H1 (cell line): Measurements from ENCODE around the gene KRTAP10-7. TPM values are rescaled to one million over a fixed set of nuclear protein-coding genes. Genes with fewer than 3 reads are reported as not detected.

Source experiments
- CTCF ChIA-PET: fragments of 300-600 bp; sonication (Branson Sonifier 250); formaldehyde crosslinking; loops from one replicate; lab custom pipeline; 2021; ENCODE audit not compliant: partially characterized antibody; lab: Charles Lee
- POLR2A ChIA-PET: fragments of 300-600 bp; sonication (Branson Sonifier 250); formaldehyde crosslinking; loops from one replicate; lab custom pipeline; 2021; ENCODE audit warnings: inconsistent platforms; ENCODE audit not compliant: partially characterized antibody; lab: Charles Lee
- DNase-seq, 2 experiments: peaks; one replicate each; pipeline versions ENCODE4 v3.0.0 to v3.0.0-alpha.2; 2010 to 2022; ENCODE audit warnings: low spot score in 2 of 2, low read depth in 1 of 2, mixed read lengths in 1 of 2
- FAIRE-seq: peaks from 2 replicates; lab custom pipeline; 2011; peaks lifted over from hg19 to GRCh38; lab: Jason Lieb, UNC
- H2AFZ ChIP-seq: 2 replicates; pipeline ENCODE4 v1.8.1; 2012; ENCODE audit warnings: low read length, inconsistent platforms
- H2AK5ac ChIP-seq: 2 replicates; pipeline ENCODE4 v1.6.1; 2013; ENCODE audit warnings: low read depth, low read length
- H2BK120ac ChIP-seq: replicated peaks from 2 replicates; pipeline ENCODE3; 2013; ENCODE audit warnings: low read depth, low read length, inconsistent platforms
- H2BK12ac ChIP-seq: 2 replicates; pipeline ENCODE4 v1.6.1; 2013; ENCODE audit warnings: low read depth, low read length
- H2BK15ac ChIP-seq: 2 replicates; pipeline ENCODE4 v1.6.1; 2013; ENCODE audit warnings: low read length
- H2BK20ac ChIP-seq: 2 replicates; pipeline ENCODE4 v1.6.1; 2013; ENCODE audit warnings: low read length
- H2BK5ac ChIP-seq: 2 replicates; pipeline ENCODE4 v1.6.1; 2013; ENCODE audit warnings: low read depth, low read length
- H3K14ac ChIP-seq: 2 replicates; pipeline ENCODE4 v1.6.1; 2013; ENCODE audit warnings: inconsistent platforms; ENCODE audit not compliant: insufficient read length
- H3K18ac ChIP-seq: 2 replicates; pipeline ENCODE4 v1.6.1; 2013; ENCODE audit warnings: low read length; ENCODE audit errors: extremely low read depth
- H3K23ac ChIP-seq: 2 replicates; pipeline ENCODE4 v1.6.1; 2013; ENCODE audit warnings: inconsistent platforms; ENCODE audit not compliant: insufficient read length
- H3K23me2 ChIP-seq: 2 replicates; pipeline ENCODE4 v1.6.1; 2013; ENCODE audit warnings: low read depth, low read length
- H3K27ac ChIP-seq: 2 replicates; pipeline ENCODE4 v1.6.1; 2011; ENCODE audit warnings: low read depth, low read length, inconsistent platforms
- H3K27me3 ChIP-seq, 4 experiments: replicated peaks in 1 of 4; 1 replicate in 1 of 4; 2 replicates in 3 of 4; pipeline versions ENCODE4 v1.6.1 to v1.8.1; 2011 to 2013; ENCODE audit warnings: low read length in 3 of 4, mild to moderate bottlenecking in 3 of 4, inconsistent platforms in 2 of 4, mixed read lengths in 2 of 4, moderate library complexity in 1 of 4; ENCODE audit not compliant: control insufficient read depth in 3 of 4, insufficient read depth in 3 of 4; ENCODE audit errors: extremely low read depth in 1 of 4
- H3K36me3 ChIP-seq, 4 experiments: 2 replicates each; pipeline versions ENCODE4 v1.6.1 to v1.8.1; 2011 to 2013; ENCODE audit warnings: mild to moderate bottlenecking in 4 of 4, low read length in 3 of 4, moderate library complexity in 2 of 4, control low read depth in 1 of 4, inconsistent platforms in 1 of 4; ENCODE audit not compliant: insufficient read depth in 4 of 4, control insufficient read depth in 2 of 4
- H3K4ac ChIP-seq: replicated peaks from 2 replicates; pipeline ENCODE3; 2013; ENCODE audit warnings: low read length, low read depth, mixed read lengths, inconsistent platforms; ENCODE audit not compliant: insufficient read length
- H3K4me1 ChIP-seq, 4 experiments: replicated peaks in 1 of 4; 1 replicate in 1 of 4; 2 replicates in 3 of 4; pipeline versions ENCODE4 v1.6.1 to v1.8.1; 2011 to 2013; ENCODE audit warnings: low read length in 3 of 4, inconsistent platforms in 2 of 4, mixed read lengths in 1 of 4; ENCODE audit not compliant: insufficient read depth in 4 of 4, control insufficient read depth in 3 of 4
- H3K4me2 ChIP-seq, 2 experiments: 2 replicates each; pipeline versions ENCODE4 v1.6.1 to v1.8.1; 2011 to 2013; ENCODE audit warnings: low read depth in 2 of 2, low read length in 2 of 2, control low read depth in 1 of 2, inconsistent platforms in 1 of 2, mild to moderate bottlenecking in 1 of 2; ENCODE audit not compliant: insufficient read depth in 1 of 2
- H3K4me3 ChIP-seq, 4 experiments: fragments of 200-600, 300-600 bp in 1 of 4; sonication (generic), shearing (Covaris generic), sonication (Bioruptor Twin) in 1 of 4; 2 replicates each; pipeline versions ENCODE4 v1.5.1 to v1.8.1; 2011 to 2016; ENCODE audit warnings: low read length in 4 of 4, low read depth in 3 of 4, control low read depth in 2 of 4, inconsistent platforms in 2 of 4, mild to moderate bottlenecking in 2 of 4, mixed read lengths in 1 of 4, moderate library complexity in 1 of 4; ENCODE audit not compliant: insufficient read depth in 2 of 4; ENCODE audit errors: extremely low read depth in 1 of 4
- H3K56ac ChIP-seq: replicated peaks from 2 replicates; pipeline ENCODE3; 2013; ENCODE audit warnings: low read depth, mild to moderate bottlenecking, mixed read lengths, low read length, inconsistent platforms; ENCODE audit not compliant: insufficient read length
- H3K79me1 ChIP-seq: 2 replicates; pipeline ENCODE4 v1.6.1; 2013; ENCODE audit warnings: low read depth, low read length, control low read depth
- H3K79me2 ChIP-seq, 2 experiments: 2 replicates each; pipeline versions ENCODE4 v1.6.1 to v1.8.1; 2012 to 2013; ENCODE audit warnings: low read length in 2 of 2, mild to moderate bottlenecking in 2 of 2, inconsistent platforms in 1 of 2; ENCODE audit not compliant: insufficient read depth in 2 of 2, control insufficient read depth in 1 of 2
- H3K9ac ChIP-seq, 4 experiments: replicated peaks in 1 of 4; 1 replicate in 1 of 4; 2 replicates in 3 of 4; pipeline versions ENCODE4 v1.6.1 to v1.8.1; 2011 to 2013; ENCODE audit warnings: low read depth in 3 of 4, low read length in 3 of 4, control low read depth in 2 of 4, mild to moderate bottlenecking in 2 of 4, moderate library complexity in 2 of 4, inconsistent platforms in 1 of 4; ENCODE audit errors: extremely low read depth in 1 of 4
- H3K9me3 ChIP-seq, 2 experiments: 2 replicates each; pipeline versions ENCODE4 v1.6.1 to v1.8.1; 2012 to 2013; ENCODE audit warnings: mild to moderate bottlenecking in 2 of 2, moderate library complexity in 2 of 2, control low read depth in 1 of 2, inconsistent platforms in 1 of 2, low read depth in 1 of 2, low read length in 1 of 2, mixed read lengths in 1 of 2; ENCODE audit not compliant: insufficient read depth in 2 of 2
- H4K20me1 ChIP-seq, 2 experiments: replicated peaks in 1 of 2; 2 replicates each; pipeline versions ENCODE3 to v1.8.1; 2011 to 2013; ENCODE audit warnings: inconsistent platforms in 2 of 2, low read length in 2 of 2, mild to moderate bottlenecking in 1 of 2; ENCODE audit not compliant: insufficient read depth in 2 of 2, control insufficient read depth in 1 of 2
- H4K5ac ChIP-seq: 2 replicates; pipeline ENCODE4 v1.6.1; 2013; ENCODE audit warnings: low read length, low read depth, mixed read lengths, inconsistent platforms; ENCODE audit not compliant: insufficient read length
- H4K8ac ChIP-seq: 2 replicates; pipeline ENCODE4 v1.8.0; 2013; ENCODE audit warnings: mild to moderate bottlenecking, moderate library complexity, low read length, inconsistent platforms; ENCODE audit not compliant: insufficient read depth; ENCODE audit errors: extremely low read depth
- H4K91ac ChIP-seq: replicated peaks from 2 replicates; pipeline ENCODE3; 2013; ENCODE audit warnings: low read length, mixed read lengths, inconsistent platforms; ENCODE audit not compliant: insufficient read length
- CHD2 ChIP-seq: IDR thresholded peaks from 2 replicates; pipeline ENCODE4 v1.6.1; 2012; ENCODE audit warnings: low read length, improper control_type of control experiment
- CTBP2 ChIP-seq: IDR thresholded peaks from 2 replicates; pipeline ENCODE4 v1.7.0; 2011; ENCODE audit warnings: borderline replicate concordance, mild to moderate bottlenecking, moderate library complexity, mixed read lengths, low read length; ENCODE audit not compliant: insufficient read depth, insufficient read length
- HDAC2 ChIP-seq, 2 experiments: fragments of 300-600 bp in 1 of 2; sonication (generic) in 1 of 2; IDR thresholded peaks; 2 replicates each; pipeline ENCODE4 v1.6.1; 2011 to 2012; ENCODE audit warnings: low read depth in 2 of 2, low read length in 2 of 2, mild to moderate bottlenecking in 2 of 2, moderate library complexity in 2 of 2, borderline replicate concordance in 1 of 2, inconsistent platforms in 1 of 2
- KDM5A ChIP-seq: fragments of 200-600 bp; IDR thresholded peaks from 2 replicates; pipeline ENCODE4 v1.7.1; 2012; ENCODE audit warnings: mild to moderate bottlenecking, low read length, inconsistent platforms, mixed read lengths
- SIRT6 ChIP-seq: IDR thresholded peaks from one replicate; pipeline ENCODE4 v1.7.1; 2012; ENCODE audit warnings: low read length, inconsistent platforms
- WGBS, 2 experiments: shearing (Covaris generic) in 1 of 2; methylation state at CpG; one replicate each; pipeline versions ENCODE4 v1.1.6 to v1.1.7; 2013 to 2015; ENCODE audit warnings: low lambda C conversion rate in 2 of 2, mixed read lengths in 2 of 2, inconsistent platforms in 1 of 2, low coverage in 1 of 2, missing lambda C conversion rate in 1 of 2; ENCODE audit not compliant: insufficient replicate concordance in 2 of 2, insufficient coverage in 1 of 2, insufficient read length in 1 of 2; ENCODE audit errors: extremely low coverage in 1 of 2, missing lambda C conversion rate in 1 of 2; 5-methylcytosine and 5-hydroxymethylcytosine counted together
- polyA plus RNA-seq, 7 experiments: library from polyadenylated mRNA; depleted of rRNA in 3 of 7; stranded (reverse) in 5 of 7; unstranded in 2 of 7; fragments of >200 nt in 5 of 7; fragments of 200-250 nt in 2 of 7; gene quantifications; 1 replicate in 5 of 7; 2 replicates in 1 of 7; 4 replicates in 1 of 7; pipeline versions ENCODE4 v1.2.1 to v1.2.3, GENCODE V29; 2011 to 2013; ENCODE audit warnings: missing spikeins in 2 of 7, mixed read lengths in 2 of 7
- total RNA-seq: library from RNA; stranded (reverse); fragmentation: NEBNext Ultra II Directional; extraction: Animal tissue kit (Norgen Biotek cat#: 25700); gene quantifications from 2 replicates; pipeline ENCODE4 v1.2.1, GENCODE V29; 2021

Gene KRTAP10-7
- total and polyA plus RNA-seq, 2 of the 8 experiments (the other 6 are each of a cell fraction or from before 2014, with no cell fraction given), result not detected

DNA sequence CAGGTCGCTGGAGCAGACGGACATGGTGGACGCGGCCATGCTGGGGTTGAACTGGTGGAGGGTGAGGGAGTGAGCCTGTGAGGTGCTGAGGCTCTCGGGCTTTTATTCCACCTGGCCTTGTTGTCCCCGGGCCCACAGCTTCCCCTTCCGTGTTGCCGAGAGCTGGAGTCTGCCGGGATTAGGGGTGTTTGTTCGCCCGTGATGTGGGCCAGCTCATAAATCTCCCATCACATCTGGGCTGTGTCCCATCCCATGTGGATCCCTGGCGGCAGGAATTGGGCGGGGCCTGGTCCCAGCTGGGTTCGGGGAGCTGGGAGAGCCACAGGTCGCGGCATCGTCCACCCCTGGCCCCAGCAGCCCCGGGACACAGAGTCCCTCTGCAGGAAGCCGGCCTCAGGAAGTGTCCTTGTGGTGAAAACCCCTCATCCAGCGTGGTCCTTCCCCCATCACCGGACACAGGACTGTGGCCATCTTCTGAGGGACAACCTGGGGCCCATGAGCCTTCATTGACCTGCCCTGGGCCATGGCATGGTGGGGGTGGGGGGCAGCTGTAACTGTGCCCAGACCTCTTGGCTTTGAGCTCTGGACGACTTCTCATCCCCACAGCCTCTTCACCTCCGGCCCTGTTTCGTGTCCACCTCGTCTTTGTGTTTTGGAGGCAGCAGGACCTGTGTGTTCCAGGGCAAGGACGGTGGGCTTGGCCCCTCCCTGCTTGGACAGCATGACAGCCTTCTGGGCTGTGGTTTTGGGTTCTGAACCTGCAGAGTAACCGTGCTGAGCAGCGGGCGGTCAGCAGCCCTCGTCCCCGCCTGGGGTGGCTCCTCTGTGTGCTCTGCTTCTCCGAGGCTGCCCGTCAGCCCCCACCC, 7.7 kb upstream of the KRTAP10-7 start, which contains the start of gene KRTAP10-6:
Gene KRTAP10-6 (minus strand): TSS at position 60 of the 866 bp plus-strand sequence. CDS start 21 bp downstream, at position 39.
- no peak for FAIRE-seq
- no peak within 1 kb of the TSS for H3K4me2 ChIP-seq

More for the DNA sequence above, 7.7 kb upstream of the KRTAP10-7 start, which contains the start of gene KRTAP10-6:
- Histone ChIP-seq H3K27me3 (no peaks in the 10 kb centered on the region), H2BK5ac (peak within 1 kb of the TSS; percentile 71; the same call in 1 of the 2 replicates), H3K4me1 (peaks cover 2 to 20% (median 6%) of the 10 kb centered on the region in 4 experiments), H3K27ac (no peak within 1 kb of the TSS; the same call in 1 of the 2 replicates), H3K4me3 (no peak within 1 kb of the TSS), H3K18ac (peak within 1 kb of the TSS; percentile 87), H2BK120ac (peak within 1 kb of the TSS; percentile 83), H2BK12ac (peak within 1 kb of the TSS; percentile 99), H4K8ac (peak within 1 kb of the TSS; percentile 91), H4K91ac (peak within 1 kb of the TSS; percentile 98), H2BK15ac (peak within 1 kb of the TSS; percentile 81; the same call in 1 of the 2 replicates), H3K9ac (no peak within 1 kb of the TSS; a peak in 1 of 7 replicates), H3K56ac (no peak within 1 kb of the TSS), H3K79me2 (no peaks in the 10 kb centered on the region), H3K23me2 (0 out of 2 replicates have a peak, but pooled peaks cover 4% of the 10 kb centered on the region), H2BK20ac (peak within 1 kb of the TSS; percentile 93; the same call in 1 of the 2 replicates), H3K23ac (no peak within 1 kb of the TSS), H3K79me1 (no peaks in the 10 kb centered on the region), H3K14ac (no peak within 1 kb of the TSS), H2AFZ (no peak within 1 kb of the TSS), H2AK5ac (peak within 1 kb of the TSS; percentile 90; the same call in 1 of the 2 replicates), H4K20me1 (no peaks in the 10 kb centered on the region), H4K5ac (no peak within 1 kb of the TSS), H3K9me3 (no peaks in the 10 kb centered on the region), H3K36me3 (no peaks in the 10 kb centered on the region; a peak in 1 of 8 replicates), H3K4ac (no peak within 1 kb of the TSS)
- ChIA-PET CTCF (interaction anchor here (0.6 to 1.6 kb wide), 6 partner anchors 9 to 201 kb away, joined by 3 to 6 read pairs (median 3); no protein-coding TSS in a partner anchor), POLR2A (no interaction called here)
- WGBS, 2 experiments, result 81% methylated on average over 32 of the region's 33 CpGs; no CpG with 5 or more reads in 1 of the 2 experiments
- DNase-seq, result peak in 1 of 2 experiments; percentile 47
- TF ChIP-seq CHD2, result no peak
- TF ChIP-seq HDAC2 (IDR thresholded peaks at IDR 0.05; ENCODE audit: borderline replicate concordance in 1 of 2, low read depth in 2 of 2, low read length in 2 of 2), result no peak
- TF ChIP-seq SIRT6, result no peak
- no peak for TF ChIP-seq CTBP2
- TF ChIP-seq KDM5A, result no peak
